HG03521 (cell line): ENCODE data around the gene TRIM39.

Experiments used
- ATAC-seq: cut with Tn5 transposase; IDR thresholded peaks from one replicate; pipeline ENCODE4 v1.9.1; 2021; ENCODE audit warnings: mild to moderate bottlenecking, moderate library complexity; ENCODE audit not compliant: unreplicated experiment

Gene TRIM39

DNA sequence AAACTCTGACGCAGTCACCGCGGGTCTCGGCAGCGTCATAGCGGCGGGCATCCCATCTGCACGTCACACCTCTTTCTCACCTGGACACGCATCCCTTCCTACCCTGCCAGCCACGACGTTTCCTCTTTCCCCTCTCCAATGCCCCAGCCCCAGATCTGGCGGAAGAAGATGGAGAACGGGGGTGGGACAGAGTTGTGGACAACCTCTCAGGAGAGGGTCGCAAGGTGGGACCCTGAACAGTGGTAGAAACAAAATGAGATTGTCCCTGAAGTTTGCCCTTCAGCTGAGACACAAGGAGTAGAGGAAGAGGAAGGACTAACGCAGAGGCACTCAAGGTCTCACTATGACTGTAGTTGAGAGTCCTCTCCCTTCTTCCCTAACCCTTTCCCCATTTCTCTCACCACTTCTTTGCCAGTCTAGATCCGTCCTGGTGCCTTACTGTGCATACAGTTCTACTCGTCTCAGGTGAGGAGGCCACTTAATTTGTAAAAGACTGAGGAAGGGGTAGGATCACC lies 562 bp downstream of the TRIM39 start:
- no peak for ATAC-seq

GRCh38 chr6:30328397-30328796 lies 1.7 kb downstream of the TRIM39 start:
- no peak for ATAC-seq

GRCh38 chr6:30329331-30329730 lies 2.6 kb downstream of the TRIM39 start:
- ATAC-seq: no peak

GRCh38 chr6:30331981-30332380 lies 5.3 kb downstream of the TRIM39 start:
- no peak for ATAC-seq

DNA sequence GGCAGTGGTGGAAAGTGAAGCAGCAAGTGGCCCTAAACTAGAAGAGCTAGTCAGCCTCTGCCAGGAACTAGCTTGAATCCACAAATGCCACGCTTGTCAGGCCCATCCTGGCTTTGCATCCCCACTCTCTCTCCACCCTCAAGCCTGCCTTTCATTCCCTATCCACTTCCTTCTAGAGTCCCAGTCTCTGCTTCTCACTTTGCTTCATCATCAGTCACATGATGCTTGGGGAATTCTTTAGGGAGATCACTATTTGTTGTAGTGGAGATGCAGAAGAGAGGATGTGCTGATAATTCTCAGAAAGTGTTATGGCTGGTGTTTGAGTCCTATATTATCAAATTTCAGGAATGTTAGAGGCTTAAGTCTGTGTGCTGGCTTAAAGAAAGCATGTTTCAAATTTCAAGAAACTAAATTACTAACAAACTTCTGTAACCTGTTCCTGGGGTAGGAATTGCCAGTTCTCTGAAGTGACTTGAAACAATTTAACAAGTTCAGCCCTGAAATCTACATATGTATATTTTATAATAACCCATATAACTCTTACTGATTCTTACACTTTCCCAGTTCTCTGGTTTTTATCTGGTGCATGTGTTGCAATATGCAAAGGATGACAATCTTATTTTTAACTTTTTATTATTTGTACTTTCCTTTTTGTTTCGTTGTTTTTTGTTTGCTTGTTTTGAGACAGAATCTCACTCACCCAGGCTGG lies 7.5 kb downstream of the TRIM39 start:
- ATAC-seq: no peak

DNA sequence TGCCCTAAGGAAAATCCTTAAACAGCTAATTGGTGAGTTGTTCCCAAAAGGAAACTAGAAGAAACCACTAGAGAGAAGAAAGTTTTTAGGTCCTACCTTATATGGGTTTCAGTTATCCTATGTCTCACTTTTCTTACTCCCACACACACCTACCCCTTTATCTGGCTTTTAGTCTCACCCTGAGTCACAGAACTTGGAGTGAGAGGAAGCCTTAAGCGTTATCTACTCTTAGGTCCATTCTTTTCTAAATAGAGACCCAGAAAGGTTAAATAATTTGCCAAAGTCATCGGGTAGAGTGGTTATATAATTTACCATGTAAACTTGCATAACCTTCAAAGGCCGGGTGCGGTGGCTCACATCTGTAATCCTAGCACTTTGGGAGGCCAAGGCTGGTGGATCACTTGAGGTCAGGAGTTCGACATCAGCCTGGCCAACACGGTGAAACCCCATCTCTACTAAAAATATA lies 13.9 kb downstream of the TRIM39 start:
- ATAC-seq: no peak

DNA sequence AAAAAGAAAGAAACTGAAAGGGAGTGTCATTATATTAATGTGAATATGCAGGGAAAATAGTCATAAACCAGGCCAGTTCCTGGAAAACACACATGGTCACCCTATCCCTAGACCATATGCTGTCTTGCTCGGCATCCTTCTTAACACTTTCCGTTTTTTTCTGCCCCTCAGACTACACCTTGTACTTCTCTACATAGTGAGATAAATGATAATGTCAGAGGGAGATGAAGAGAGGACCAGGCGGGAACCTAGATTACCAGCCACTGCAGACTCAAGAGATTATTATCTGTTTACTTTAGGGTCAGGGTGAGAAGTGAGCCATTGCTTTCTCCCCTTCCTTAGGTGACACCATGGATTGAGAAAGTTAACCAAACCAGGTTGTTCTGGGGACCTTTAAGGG lies 14.5 kb downstream of the TRIM39 start:
- ATAC-seq: no peak

DNA sequence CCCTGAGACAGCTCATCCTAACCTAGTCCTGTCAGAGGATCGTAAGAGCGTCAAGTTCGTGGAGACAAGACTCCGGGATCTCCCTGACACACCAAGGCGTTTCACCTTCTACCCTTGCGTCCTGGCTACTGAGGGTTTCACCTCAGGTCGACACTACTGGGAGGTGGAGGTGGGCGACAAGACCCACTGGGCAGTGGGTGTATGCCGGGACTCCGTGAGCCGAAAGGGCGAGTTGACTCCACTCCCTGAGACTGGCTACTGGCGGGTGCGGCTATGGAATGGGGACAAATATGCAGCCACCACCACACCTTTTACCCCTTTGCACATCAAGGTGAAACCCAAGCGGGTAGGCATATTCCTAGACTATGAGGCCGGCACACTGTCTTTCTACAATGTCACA lies 15.0 kb downstream of the TRIM39 start:
- no peak for ATAC-seq

DNA sequence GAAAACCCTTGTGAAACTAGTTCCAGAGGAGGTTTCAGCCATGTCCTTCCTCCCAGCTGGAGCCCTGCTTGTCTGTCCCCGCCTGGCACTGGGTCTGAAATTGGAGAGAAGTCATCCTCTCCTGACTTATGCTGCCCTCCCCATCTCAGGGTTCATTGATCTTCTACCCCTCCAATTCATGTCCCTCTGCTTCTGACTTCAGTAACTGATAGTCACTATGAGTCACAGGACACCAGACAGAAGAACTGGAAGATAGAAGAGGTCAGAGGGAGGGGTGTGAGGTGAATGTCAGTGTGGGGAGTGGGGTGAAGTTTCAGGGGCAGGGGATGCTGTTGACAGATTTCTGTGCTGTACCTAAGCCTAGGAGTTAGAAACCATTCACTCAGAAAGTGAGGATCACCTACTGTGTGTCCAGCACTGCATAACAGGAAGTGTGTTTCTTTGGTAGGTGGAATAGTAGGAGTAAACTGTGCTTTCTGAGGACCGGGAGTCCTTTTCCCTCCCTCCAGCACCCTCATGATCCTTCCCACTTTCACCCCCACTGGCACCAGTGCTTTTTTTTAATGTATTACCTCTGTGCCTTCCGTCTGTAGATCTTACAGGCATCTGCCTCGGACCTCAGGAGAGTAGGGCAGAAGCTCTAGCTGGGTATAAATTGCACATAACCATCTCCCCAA lies 17.6 kb downstream of the TRIM39 start:
- peak; percentile 10 for ATAC-seq

- peak; percentile 92 for ATAC-seq
These were observed 18.3 kb downstream of the TRIM39 start, which contains the start of gene RPP21 for GRCh38 chr6:30344868-30345671. RPP21 (plus strand) TSS chr6:30345156; CDS start chr6:30345172, 16 bp downstream.

DNA sequence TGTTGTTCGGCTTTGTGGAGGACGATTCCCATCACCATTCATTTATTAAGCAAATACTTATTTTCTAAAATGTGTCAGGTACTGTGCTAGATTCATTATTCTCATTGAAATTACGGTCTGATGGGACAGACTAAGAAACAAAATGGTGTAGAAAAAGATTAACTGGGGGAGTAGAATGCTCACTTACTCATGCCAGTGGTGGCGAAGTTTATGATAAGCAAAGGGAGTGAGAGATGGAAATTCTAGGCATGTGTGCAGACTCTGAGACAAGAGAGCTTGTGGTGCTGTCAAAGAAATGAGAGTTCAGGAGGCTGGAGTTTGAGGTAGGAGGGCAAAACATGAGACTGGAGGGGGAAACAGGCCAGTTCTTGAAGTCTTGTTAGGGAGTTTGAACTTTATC lies 19.1 kb downstream of the TRIM39 start:
- ATAC-seq: no peak

- no peak for ATAC-seq
These were observed 22.2 kb downstream of the TRIM39 start for GRCh38 chr6:30348957-30349356.

- no peak for ATAC-seq
These were observed 22.9 kb downstream of the TRIM39 start for GRCh38 chr6:30349421-30350177.

GRCh38 chr6:30350524-30350923 lies 23.8 kb downstream of the TRIM39 start:
- ATAC-seq: no peak

- no peak for ATAC-seq
These were observed 25.8 kb downstream of the TRIM39 start for GRCh38 chr6:30352550-30352949.

- ATAC-seq: no peak
These were observed 28.6 kb downstream of the TRIM39 start for GRCh38 chr6:30355281-30355680.

DNA sequence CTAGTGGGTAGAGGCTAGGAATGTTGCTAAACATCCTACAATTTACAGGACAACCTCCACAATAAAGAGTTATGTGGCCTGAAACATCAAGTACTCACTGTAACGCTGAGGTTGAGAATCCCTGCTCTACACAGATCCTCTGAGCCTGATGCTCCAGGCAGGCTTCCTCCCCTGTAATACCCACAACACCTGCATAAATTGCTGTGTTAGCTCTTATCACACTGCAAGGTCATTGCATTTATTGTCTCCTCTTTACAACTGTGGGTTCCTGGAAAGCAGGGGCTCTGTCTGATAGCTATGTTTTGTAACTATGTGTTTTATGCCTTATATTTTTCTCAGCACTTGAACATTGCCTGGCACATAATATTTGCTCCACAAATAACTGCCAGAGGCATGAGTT lies 29.8 kb downstream of the TRIM39 start:
- ATAC-seq: no peak

DNA sequence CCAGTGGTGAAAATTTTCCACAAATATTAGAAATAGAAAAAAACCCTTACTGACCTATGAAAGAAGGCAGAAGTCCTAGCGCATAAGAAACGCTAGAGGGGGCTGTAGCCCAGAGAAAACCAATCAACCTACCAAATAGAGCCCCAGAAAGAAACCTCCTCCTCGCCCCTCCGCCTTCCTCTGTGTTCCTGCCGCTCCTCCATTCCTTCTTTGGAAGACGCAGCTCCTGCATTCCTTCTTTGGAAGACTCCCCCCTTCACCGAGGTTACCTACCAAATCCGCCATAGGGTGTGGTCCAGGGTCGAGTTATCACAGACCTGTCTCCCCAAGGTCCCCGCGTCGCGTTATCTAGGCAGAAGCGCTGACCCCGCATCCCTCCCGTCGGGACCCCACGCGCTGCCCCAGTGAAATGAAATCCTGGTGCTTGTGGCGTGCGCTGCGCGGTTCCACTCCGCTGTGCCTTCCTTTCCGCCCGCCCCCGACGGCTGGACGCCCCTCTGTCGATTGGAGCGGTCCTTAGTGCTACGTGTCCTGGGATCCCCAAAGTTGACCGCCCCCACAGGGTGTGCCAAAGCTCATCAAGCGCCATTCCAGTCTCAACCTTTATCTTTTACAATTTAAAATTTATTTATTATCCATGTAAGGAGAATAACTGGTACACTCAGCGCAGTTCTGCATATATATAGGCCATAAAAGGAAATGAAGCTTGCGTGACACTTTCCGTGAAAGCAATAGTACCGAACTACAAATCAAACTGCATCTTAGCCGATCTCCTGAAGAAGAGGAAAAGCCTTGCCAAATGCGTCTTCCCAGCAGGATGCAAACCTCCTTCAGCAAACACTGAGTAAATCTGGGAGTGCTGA lies 31.2 kb downstream of the TRIM39 start:
- no peak for ATAC-seq

- ATAC-seq: no peak
These were observed 32.5 kb downstream of the TRIM39 start for GRCh38 chr6:30359276-30359675.

- ATAC-seq: no peak
These were observed 33.4 kb downstream of the TRIM39 start for GRCh38 chr6:30360139-30360538.
